ENCODE results near the gene ZDHHC23.

ZDHHC23 gene

GRCh38 chr3:113947372-113948014 is at the start of gene ZDHHC23:
Gene ZDHHC23, plus strand, starts transcription at chr3:113948013. Its CDS starts 790 bp downstream, at chr3:113948803.
- peak; percentile 68 for DNase-seq (ENCODE audit: low spot score)

- DNase-seq (ENCODE audit: low spot score), result no peak
Measured at GRCh38 chr3:113898892-113899291, 48.9 kb upstream of the ZDHHC23 start.

- DNase-seq (ENCODE audit: low spot score), result no peak
Measured at GRCh38 chr3:113906568-113907140, 41.2 kb upstream of the ZDHHC23 start.

- DNase-seq (ENCODE audit: low spot score), result no peak
Measured at GRCh38 chr3:113908133-113908532, 39.7 kb upstream of the ZDHHC23 start.

- no peak for DNase-seq (ENCODE audit: low spot score)
Measured at GRCh38 chr3:113910966-113911365, 36.8 kb upstream of the ZDHHC23 start.

- DNase-seq (ENCODE audit: low spot score), result peak; percentile 75
Measured at GRCh38 chr3:113912552-113913236, 35.1 kb upstream of the ZDHHC23 start.

- DNase-seq (ENCODE audit: low spot score), result no peak
Measured at GRCh38 chr3:113914646-113915045, 33.2 kb upstream of the ZDHHC23 start.

- DNase-seq (ENCODE audit: low spot score), result no peak
Measured at GRCh38 chr3:113927556-113927955, 20.3 kb upstream of the ZDHHC23 start.

- DNase-seq (ENCODE audit: low spot score), result no peak
Measured at GRCh38 chr3:113946831-113947230, 982 bp upstream of the ZDHHC23 start.

- peak; percentile 56 for DNase-seq (ENCODE audit: low spot score)
Measured at GRCh38 chr3:113948015-113948917, 453 bp downstream of the ZDHHC23 start.

GRCh38 chr3:113952921-113953320 is 5.1 kb downstream of the ZDHHC23 start:
- no peak for DNase-seq (ENCODE audit: low spot score)

- no peak for DNase-seq (ENCODE audit: low spot score)
Measured at GRCh38 chr3:113953677-113954076, 5.9 kb downstream of the ZDHHC23 start.

- no peak for DNase-seq (ENCODE audit: low spot score)
Measured at GRCh38 chr3:113954091-113954685, 6.4 kb downstream of the ZDHHC23 start.

GRCh38 chr3:113963879-113964278 is 16.1 kb downstream of the ZDHHC23 start:
- DNase-seq (ENCODE audit: low spot score), result no peak

GRCh38 chr3:113966172-113966571 is 18.4 kb downstream of the ZDHHC23 start:
- no peak for DNase-seq (ENCODE audit: low spot score)

GRCh38 chr3:113968986-113969385 is 21.2 kb downstream of the ZDHHC23 start:
- DNase-seq (ENCODE audit: low spot score), result no peak

- no peak for DNase-seq (ENCODE audit: low spot score)
Measured at GRCh38 chr3:113977822-113978221, 30.0 kb downstream of the ZDHHC23 start.

- DNase-seq (ENCODE audit: low spot score), result no peak
Measured at GRCh38 chr3:113979916-113980315, 32.1 kb downstream of the ZDHHC23 start.

GRCh38 chr3:113981803-113982202 is 34.0 kb downstream of the ZDHHC23 start:
- DNase-seq (ENCODE audit: low spot score), result peak; percentile 24

GRCh38 chr3:113983544-113983943 is 35.7 kb downstream of the ZDHHC23 start:
- DNase-seq (ENCODE audit: low spot score), result no peak

- peak; percentile 71 for DNase-seq (ENCODE audit: low spot score)
Measured at GRCh38 chr3:113985541-113985940, 37.7 kb downstream of the ZDHHC23 start.

GRCh38 chr3:114005481-114005880 is 57.7 kb downstream of the ZDHHC23 start:
- peak; percentile 94 for DNase-seq (ENCODE audit: low spot score)
